Measurements from ENCODE around the gene MAN1C1.

Gene MAN1C1

DNA sequence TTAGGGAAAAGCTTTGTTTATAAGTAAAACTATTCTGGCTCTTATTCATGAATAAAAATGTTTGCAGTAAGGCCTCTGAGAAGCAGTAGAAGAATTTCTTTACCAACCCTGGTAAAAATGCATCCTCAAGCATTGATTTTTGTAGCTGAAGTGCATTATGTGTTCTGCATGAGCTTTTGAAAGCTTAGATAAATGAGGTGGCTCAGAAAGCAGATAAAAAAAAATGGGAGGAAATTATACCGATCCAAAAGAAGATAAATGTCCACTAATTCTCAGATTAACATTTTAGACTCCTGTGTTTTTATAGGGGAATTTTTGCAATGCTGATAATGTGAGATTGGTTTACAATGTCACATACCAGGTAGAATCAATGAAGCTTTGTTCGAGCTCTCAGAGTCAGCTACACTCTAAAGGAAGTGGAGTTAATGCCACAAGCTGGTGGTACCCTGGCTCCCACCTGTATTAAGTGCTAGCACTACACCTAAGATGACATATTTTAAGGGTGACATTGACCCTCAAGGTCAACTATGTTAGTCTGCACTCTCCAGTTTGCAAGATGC, 97.9 kb downstream of the MAN1C1 start:
- Histone ChIP-seq H4K20me1 (ENCODE audit: low read depth, low read length) (no peaks in the 10 kb centered on the region), H2AFZ (ENCODE audit: low read depth, low read length, severe bottlenecking) (no peak overlapping the region), H3K27ac (ENCODE audit: low read depth, low read length) (no peak overlapping the region), H3K4me2 (ENCODE audit: low read depth, low read length, poor library complexity, severe bottlenecking) (no peak overlapping the region), H3K9ac (ENCODE audit: low read length) (no peak overlapping the region), H3K9me2 (replicated peaks; ENCODE audit: insufficient read depth, low read length) (no peaks in the 10 kb centered on the region), H3K27me3 (ENCODE audit: low read length) (no peaks in the 10 kb centered on the region), H3K9me3 (ENCODE audit: insufficient read depth, low read length) (no peaks in the 10 kb centered on the region), H3K4me3 (ENCODE audit: insufficient read depth, low read length, poor library complexity, severe bottlenecking) (no peak overlapping the region), H3F3A (ENCODE audit: insufficient read depth) (no peaks in the 10 kb centered on the region), H3K36me3 (ENCODE audit: low read length) (no peaks in the 10 kb centered on the region), H3K79me2 (ENCODE audit: insufficient read depth, low read length) (no peaks in the 10 kb centered on the region)
- TF ChIP-seq CTCF (IDR thresholded peaks at IDR 0.05; ENCODE audit: insufficient read depth, low read length, poor library complexity, severe bottlenecking) = no peak
- TF ChIP-seq EZH2phosphoT487 (conservative IDR thresholded peaks at IDR 0.05; ENCODE audit: low read length) = no peak

- no peak overlapping the region for H3K27ac ChIP-seq (ENCODE audit: low read depth, low read length)
- H3K4me2 ChIP-seq (ENCODE audit: low read depth, low read length, poor library complexity, severe bottlenecking) = no peak overlapping the region
- no peaks in the 10 kb centered on the region for H4K20me1 ChIP-seq (ENCODE audit: low read depth, low read length)
- H3K9ac ChIP-seq (ENCODE audit: low read length) = no peak overlapping the region
- H3K27me3 ChIP-seq (ENCODE audit: low read length) = no peaks in the 10 kb centered on the region
- no peak overlapping the region for H2AFZ ChIP-seq (ENCODE audit: low read depth, low read length, severe bottlenecking)
- no peaks in the 10 kb centered on the region for H3F3A ChIP-seq (ENCODE audit: insufficient read depth)
- H3K36me3 ChIP-seq (ENCODE audit: low read length) = no peaks in the 10 kb centered on the region
- H3K4me3 ChIP-seq (ENCODE audit: insufficient read depth, low read length, poor library complexity, severe bottlenecking) = no peak overlapping the region
- no peaks in the 10 kb centered on the region for H3K9me3 ChIP-seq (ENCODE audit: insufficient read depth, low read length)
- TF ChIP-seq CTCF (IDR thresholded peaks at IDR 0.05; ENCODE audit: insufficient read depth, low read length, poor library complexity, severe bottlenecking) = no peak
- TF ChIP-seq EZH2phosphoT487 (conservative IDR thresholded peaks at IDR 0.05; ENCODE audit: low read length) = no peak
- H3K79me2 ChIP-seq (ENCODE audit: insufficient read depth, low read length) = no peaks in the 10 kb centered on the region
- H3K9me2 ChIP-seq (replicated peaks; ENCODE audit: insufficient read depth, low read length) = no peaks in the 10 kb centered on the region
Measured at GRCh38 chr1:25715888-25716287, 99.3 kb downstream of the MAN1C1 start.

- H3K9me2 ChIP-seq (replicated peaks; ENCODE audit: insufficient read depth, low read length) = no peaks in the 10 kb centered on the region
- H3K27ac ChIP-seq (ENCODE audit: low read depth, low read length) = no peak overlapping the region
- no peaks in the 10 kb centered on the region for H3K9me3 ChIP-seq (ENCODE audit: insufficient read depth, low read length)
- TF ChIP-seq EZH2phosphoT487 (conservative IDR thresholded peaks at IDR 0.05; ENCODE audit: low read length) (no peak), CTCF (IDR thresholded peaks at IDR 0.05; ENCODE audit: insufficient read depth, low read length, poor library complexity, severe bottlenecking) (no peak)
- H3K79me2 ChIP-seq (ENCODE audit: insufficient read depth, low read length) = no peaks in the 10 kb centered on the region
- H2AFZ ChIP-seq (ENCODE audit: low read depth, low read length, severe bottlenecking) = no peak overlapping the region
- H3K4me3 ChIP-seq (ENCODE audit: insufficient read depth, low read length, poor library complexity, severe bottlenecking) = no peak overlapping the region
- H3K9ac ChIP-seq (ENCODE audit: low read length) = no peak overlapping the region
- H3K27me3 ChIP-seq (ENCODE audit: low read length) = no peaks in the 10 kb centered on the region
- H3K4me2 ChIP-seq (ENCODE audit: low read depth, low read length, poor library complexity, severe bottlenecking) = no peak overlapping the region
- H3F3A ChIP-seq (ENCODE audit: insufficient read depth) = no peaks in the 10 kb centered on the region
- no peaks in the 10 kb centered on the region for H3K36me3 ChIP-seq (ENCODE audit: low read length)
- H4K20me1 ChIP-seq (ENCODE audit: low read depth, low read length) = no peaks in the 10 kb centered on the region
Measured at GRCh38 chr1:25716320-25716719, 99.7 kb downstream of the MAN1C1 start.
